Loucy (cell line): Measurements from ENCODE around the gene OR7A5.
"Not testable (repeated sequence)": the region's sequence is repeated elsewhere in the genome, so short reads cannot be mapped to it uniquely, and the experiment has no call there.

Experiments
- H2AFZ ChIP-seq: fragments of 200-600 bp; sonication (generic); 2 replicates; pipeline ENCODE4 v1.6.0; 2016; ENCODE audit warnings: antibody characterized with exemption, mild to moderate bottlenecking, low read length, moderate library complexity
- H3F3A ChIP-seq: fragments of 200-600 bp; 2 replicates; pipeline ENCODE4 v1.6.0; 2016; ENCODE audit warnings: antibody characterized with exemption, low read depth, mild to moderate bottlenecking
- H3K27me3 ChIP-seq: fragments of 200-600 bp; sonication (generic); 2 replicates; pipeline ENCODE4 v1.6.1; 2014; ENCODE audit warnings: low read length, mild to moderate bottlenecking; ENCODE audit not compliant: insufficient read depth, poor library complexity, severe bottlenecking
- H3K36me3 ChIP-seq: fragments of 200-600 bp; sonication (generic); 2 replicates; pipeline ENCODE4 v1.6.1; 2016; ENCODE audit warnings: low read length; ENCODE audit not compliant: insufficient read depth
- H3K4me1 ChIP-seq: fragments of 200-600 bp; sonication (generic); 2 replicates; pipeline ENCODE4 v1.5.1; 2014; ENCODE audit warnings: low read length, mild to moderate bottlenecking; ENCODE audit not compliant: insufficient read depth, poor library complexity, severe bottlenecking
- H3K4me2 ChIP-seq: fragments of 200-600 bp; sonication (generic); 2 replicates; pipeline ENCODE4 v1.6.0; 2014; ENCODE audit warnings: antibody characterized with exemption, low read length, low read depth, mild to moderate bottlenecking; ENCODE audit not compliant: poor library complexity, severe bottlenecking
- H3K4me3 ChIP-seq: fragments of 200-600 bp; sonication (generic); 2 replicates; pipeline ENCODE4 v1.5.1; 2014; ENCODE audit warnings: low read length, mild to moderate bottlenecking, mixed read lengths; ENCODE audit not compliant: poor library complexity, severe bottlenecking
- H3K79me2 ChIP-seq: fragments of 200-600 bp; sonication (generic); 2 replicates; pipeline ENCODE4 v1.6.1; 2014; ENCODE audit warnings: low read length; ENCODE audit not compliant: insufficient read depth
- H3K9ac ChIP-seq: fragments of 200-600 bp; sonication (generic); 2 replicates; pipeline ENCODE4 v1.6.0; 2014; ENCODE audit warnings: mild to moderate bottlenecking, low read depth, low read length, moderate library complexity; ENCODE audit not compliant: poor library complexity, severe bottlenecking
- H3K9me2 ChIP-seq: fragments of 200-600 bp; sonication (generic); replicated peaks from 2 replicates; pipeline ENCODE4 v1.6.1; 2016; ENCODE audit warnings: low read depth, low read length, mixed read lengths
- H3K9me3 ChIP-seq: fragments of 200-600 bp; sonication (generic); 2 replicates; pipeline ENCODE4 v1.6.1; 2014; ENCODE audit warnings: mild to moderate bottlenecking, antibody characterized with exemption, low read length, low read depth; ENCODE audit not compliant: insufficient read depth
- H4K20me1 ChIP-seq: fragments of 200-600 bp; sonication (generic); 2 replicates; pipeline ENCODE4 v1.6.0; 2014; ENCODE audit warnings: antibody characterized with exemption, low read length, mild to moderate bottlenecking; ENCODE audit not compliant: insufficient read depth, poor library complexity, severe bottlenecking
- CTCF ChIP-seq: fragments of 200-600 bp; sonication (generic); conservative IDR thresholded peaks from 2 replicates; pipeline ENCODE4 v1.5.1; 2014; ENCODE audit warnings: mild to moderate bottlenecking, antibody characterized with exemption, low read length
- EZH2phosphoT487 ChIP-seq: fragments of 200-600 bp; IDR thresholded peaks from 2 replicates; pipeline ENCODE4 v1.6.1; 2018; ENCODE audit warnings: antibody characterized with exemption, mild to moderate bottlenecking, moderate library complexity, borderline replicate concordance

OR7A5 gene

GRCh38 chr19:14786421-14786851 lies 48.5 kb downstream of the OR7A5 start:
- H4K20me1 ChIP-seq: no peaks in the 10 kb centered on the region
- peak overlapping the region; percentile 35 for H3K4me2 ChIP-seq
- H3K9me3 ChIP-seq: no peaks in the 10 kb centered on the region
- H2AFZ ChIP-seq: peak overlapping the region; percentile 73; the same call in 1 of the 2 replicates
- peaks cover 4% of the 10 kb centered on the region for H3K4me1 ChIP-seq
- H3K36me3 ChIP-seq: no peaks in the 10 kb centered on the region
- no peaks in the 10 kb centered on the region for H3F3A ChIP-seq
- no peak for TF ChIP-seq EZH2phosphoT487
- TF ChIP-seq CTCF: peak; percentile 93
- no peaks in the 10 kb centered on the region for H3K79me2 ChIP-seq
- H3K4me3 ChIP-seq: peak overlapping the region; percentile 26
- H3K27me3 ChIP-seq: no peaks in the 10 kb centered on the region
- H3K9ac ChIP-seq: no peak overlapping the region
- H3K9me2 ChIP-seq: no peaks in the 10 kb centered on the region

- not testable (repeated sequence) for H3K4me3 ChIP-seq, H3K36me3 ChIP-seq, H3K4me1 ChIP-seq, H3K9ac ChIP-seq, H3K4me2 ChIP-seq, H2AFZ ChIP-seq, H3K27me3 ChIP-seq, H4K20me1 ChIP-seq, H3K79me2 ChIP-seq, H3F3A ChIP-seq, H3K9me3 ChIP-seq, H3K9me2 ChIP-seq
Observed at GRCh38 chr19:14785102-14785793, 49.7 kb downstream of the OR7A5 start.

- H3K4me2 ChIP-seq, H3K4me3 ChIP-seq: not testable (repeated sequence)
Observed at GRCh38 chr19:14784730-14785101, 50.3 kb downstream of the OR7A5 start.

GRCh38 chr19:14783410-14783998 lies 51.5 kb downstream of the OR7A5 start:
- H3K4me1 ChIP-seq, H3K36me3 ChIP-seq, H3F3A ChIP-seq, H3K9ac ChIP-seq, H3K9me3 ChIP-seq, H3K9me2 ChIP-seq, H3K4me2 ChIP-seq, H3K4me3 ChIP-seq, H3K27me3 ChIP-seq, H3K79me2 ChIP-seq, H2AFZ ChIP-seq, H4K20me1 ChIP-seq: not testable (repeated sequence)

More at GRCh38 chr19:14784730-14785101, 50.3 kb downstream of the OR7A5 start:
- H4K20me1 ChIP-seq, H3K4me1 ChIP-seq, H3K9ac ChIP-seq, H3K27me3 ChIP-seq, H3K9me3 ChIP-seq, H2AFZ ChIP-seq, H3K9me2 ChIP-seq, H3K79me2 ChIP-seq, H3K36me3 ChIP-seq, H3F3A ChIP-seq: not testable (repeated sequence)
